ENCODE results near the gene XAGE1B.
"Not testable (repeated sequence)": the region's sequence is repeated elsewhere in the genome, so short reads cannot be mapped to it uniquely, and the experiment has no call there.

GRCh38 chrX:52471301-52471700, 45.6 kb downstream of the XAGE1B start:
- not testable (repeated sequence) for TF ChIP-seq CTCF (IDR thresholded peaks at IDR 0.05; ENCODE audit: borderline replicate concordance, extremely low read depth, low read length, poor library complexity, severe bottlenecking); EZH2 (IDR thresholded peaks at IDR 0.05; ENCODE audit: borderline replicate concordance, low read depth, low read length, severe bottlenecking)
